Natural killer cell treated with Interleukin-12 subunit alpha and Interleukin-12 subunit beta and Interleukin-15 and Interleukin-18, amount 100 ng/mL, for 72 hours (primary cell): ENCODE measurements around the gene ZNF451. TPM values are rescaled to one million over a fixed set of nuclear protein-coding genes. Genes with fewer than 3 reads are reported as not detected.

Experiments
- ATAC-seq, 2 donors: fragments of 150-1000 bp; cut with Tn5 transposase in 1 of 2; sonication (Bioruptor Pico), chemical (Tn5 transposase) in 1 of 2; 2 replicates each; pipeline ENCODE4 v1.10.0; 2021
- DNase-seq: peaks from one replicate; pipeline ENCODE4 v3.0.0; 2022; ENCODE audit warnings: low spot score
- H3K27ac Mint-ChIP-seq, 2 donors: 1 replicate in 1 of 2; 2 replicates in 1 of 2; pipeline ENCODE4 v1.8.0; 2022; ENCODE audit warnings: mixed read lengths in 2 of 2, mild to moderate bottlenecking in 1 of 2, moderate library complexity in 1 of 2
- H3K27me3 Mint-ChIP-seq, 2 donors: 1 replicate in 1 of 2; 2 replicates in 1 of 2; pipeline ENCODE4 v1.8.0; 2022; ENCODE audit warnings: mixed read lengths in 2 of 2
- H3K36me3 Mint-ChIP-seq: one replicate; pipeline ENCODE4 v1.8.0; 2022; ENCODE audit warnings: mixed read lengths
- H3K4me1 Mint-ChIP-seq, 2 donors: 1 replicate in 1 of 2; 2 replicates in 1 of 2; pipeline ENCODE4 v1.8.0; 2022; ENCODE audit warnings: low read depth in 2 of 2, mixed read lengths in 2 of 2, mild to moderate bottlenecking in 1 of 2
- H3K4me3 Mint-ChIP-seq: one replicate; pipeline ENCODE4 v1.8.0; 2022; ENCODE audit warnings: mixed read lengths
- H3K9me3 Mint-ChIP-seq: 2 replicates; pipeline ENCODE4 v1.8.0; 2022; ENCODE audit warnings: mixed read lengths
- total RNA-seq, 2 donors: library from RNA; stranded (reverse); gene quantifications; one replicate each; pipeline ENCODE4 v1.2.3, GENCODE V29; 2022

Gene ZNF451
- total RNA-seq, 2 donors from 2014 or later, result 53.8 to 81.2 TPM

GRCh38 chr6:57147401-57147800 is 57.4 kb downstream of the ZNF451 start:
- peaks cover 0 to 6% of the 10 kb centered on the region in 2 donors for H3K4me1 Mint-ChIP-seq
- peaks cover 33% of the 10 kb centered on the region for H3K36me3 Mint-ChIP-seq
- H3K4me3 Mint-ChIP-seq, result peak overlapping the region; percentile 14
- H3K27ac Mint-ChIP-seq, result no peak overlapping the region
- no peak for DNase-seq
- ATAC-seq, result no peak
- no peaks in the 10 kb centered on the region for H3K9me3 Mint-ChIP-seq
- no peaks in the 10 kb centered on the region for H3K27me3 Mint-ChIP-seq

GRCh38 chr6:57147955-57148858 is 58.2 kb downstream of the ZNF451 start:
- H3K27me3 Mint-ChIP-seq, result no peaks in the 10 kb centered on the region
- peak overlapping the region; percentile 14 for H3K4me3 Mint-ChIP-seq
- peak overlapping the region in 1 of 2 donors; percentile 11 for H3K27ac Mint-ChIP-seq
- H3K9me3 Mint-ChIP-seq, result no peaks in the 10 kb centered on the region
- ATAC-seq (peak in 1 of 2 donors; percentile 56), DNase-seq (no peak)
- peaks cover 0 to 6% of the 10 kb centered on the region in 2 donors for H3K4me1 Mint-ChIP-seq
- peaks cover 29% of the 10 kb centered on the region for H3K36me3 Mint-ChIP-seq

- Mint-ChIP-seq H3K27me3 (no peaks in the 10 kb centered on the region), H3K9me3 (no peaks in the 10 kb centered on the region), H3K27ac (no peak overlapping the region), H3K4me3 (no peak overlapping the region), H3K36me3 (no peaks in the 10 kb centered on the region), H3K4me1 (no peaks in the 10 kb centered on the region)
- ATAC-seq, result no peak
- DNase-seq, result no peak
Measured at GRCh38 chr6:57158658-57159057, 68.7 kb downstream of the ZNF451 start.

GRCh38 chr6:57159127-57159526 is 69.1 kb downstream of the ZNF451 start:
- Mint-ChIP-seq H3K4me1 (no peaks in the 10 kb centered on the region), H3K9me3 (no peaks in the 10 kb centered on the region), H3K4me3 (no peak overlapping the region), H3K27me3 (no peaks in the 10 kb centered on the region), H3K36me3 (peaks cover 3% of the 10 kb centered on the region), H3K27ac (no peak overlapping the region)
- DNase-seq (no peak), ATAC-seq (no peak)

GRCh38 chr6:57162028-57162427 is 72.0 kb downstream of the ZNF451 start:
- Mint-ChIP-seq H3K4me3 (no peak overlapping the region), H3K36me3 (peaks cover 20% of the 10 kb centered on the region), H3K27ac (no peak overlapping the region), H3K4me1 (no peaks in the 10 kb centered on the region), H3K27me3 (no peaks in the 10 kb centered on the region), H3K9me3 (no peaks in the 10 kb centered on the region)
- ATAC-seq (no peak), DNase-seq (no peak)

GRCh38 chr6:57162516-57162915 is 72.5 kb downstream of the ZNF451 start:
- Mint-ChIP-seq H3K9me3 (no peaks in the 10 kb centered on the region), H3K4me3 (no peak overlapping the region), H3K27ac (no peak overlapping the region), H3K27me3 (no peaks in the 10 kb centered on the region), H3K4me1 (no peaks in the 10 kb centered on the region), H3K36me3 (peaks cover 20% of the 10 kb centered on the region)
- no peak for DNase-seq
- no peak for ATAC-seq

- Mint-ChIP-seq H3K36me3 (peaks cover 20% of the 10 kb centered on the region), H3K27ac (no peak overlapping the region), H3K4me3 (no peak overlapping the region), H3K27me3 (no peaks in the 10 kb centered on the region), H3K4me1 (no peaks in the 10 kb centered on the region), H3K9me3 (no peaks in the 10 kb centered on the region)
- no peak for DNase-seq
- ATAC-seq, result no peak
Measured at GRCh38 chr6:57163956-57164355, 74.0 kb downstream of the ZNF451 start.

- no peak overlapping the region for H3K27ac Mint-ChIP-seq
- no peak for ATAC-seq
- peaks cover 20% of the 10 kb centered on the region for H3K36me3 Mint-ChIP-seq
- no peaks in the 10 kb centered on the region for H3K27me3 Mint-ChIP-seq
- H3K4me1 Mint-ChIP-seq, result peaks cover under 1 to 3% of the 10 kb centered on the region in 2 donors
- H3K4me3 Mint-ChIP-seq, result no peak overlapping the region
- H3K9me3 Mint-ChIP-seq, result no peaks in the 10 kb centered on the region
- no peak for DNase-seq
Measured at GRCh38 chr6:57165080-57165479, 75.1 kb downstream of the ZNF451 start.

GRCh38 chr6:57172136-57173055 is 82.4 kb downstream of the ZNF451 start, which contains the start of gene BAG2:
Gene BAG2 (plus strand): TSS chr6:57172326. CDS start chr6:57172698, 372 bp downstream.
- H3K4me1 Mint-ChIP-seq, result peaks cover 23 to 28% of the 10 kb centered on the region in 2 donors
- peak within 1 kb of the TSS; percentile 90 for H3K4me3 Mint-ChIP-seq
- H3K36me3 Mint-ChIP-seq, result no peaks in the 10 kb centered on the region
- peak within 1 kb of the TSS; percentile 73 to 75 for H3K27ac Mint-ChIP-seq
- no peaks in the 10 kb centered on the region for H3K9me3 Mint-ChIP-seq
- ATAC-seq, result peak; percentile 95
- H3K27me3 Mint-ChIP-seq, result no peaks in the 10 kb centered on the region
- DNase-seq, result peak; percentile 91

- Mint-ChIP-seq H3K27me3 (no peaks in the 10 kb centered on the region), H3K9me3 (no peaks in the 10 kb centered on the region), H3K4me1 (peaks cover 23 to 28% of the 10 kb centered on the region in 2 donors), H3K27ac (peak overlapping the region; percentile 73 to 75), H3K4me3 (peak overlapping the region; percentile 90), H3K36me3 (no peaks in the 10 kb centered on the region)
- ATAC-seq (no peak), DNase-seq (no peak)
Measured at GRCh38 chr6:57173056-57173885, 83.3 kb downstream of the ZNF451 start.

GRCh38 chr6:57173886-57174510 is 84.0 kb downstream of the ZNF451 start:
- H3K4me3 Mint-ChIP-seq, result peak overlapping the region; percentile 90
- H3K27me3 Mint-ChIP-seq, result no peaks in the 10 kb centered on the region
- ATAC-seq (no peak), DNase-seq (no peak)
- H3K9me3 Mint-ChIP-seq, result no peaks in the 10 kb centered on the region
- no peaks in the 10 kb centered on the region for H3K36me3 Mint-ChIP-seq
- H3K4me1 Mint-ChIP-seq, result peaks cover 23 to 28% of the 10 kb centered on the region in 2 donors
- peak overlapping the region; percentile 73 to 75 for H3K27ac Mint-ChIP-seq

GRCh38 chr6:57174511-57174907 is 84.5 kb downstream of the ZNF451 start:
- no peak overlapping the region for H3K27ac Mint-ChIP-seq
- ATAC-seq (no peak), DNase-seq (no peak)
- no peaks in the 10 kb centered on the region for H3K36me3 Mint-ChIP-seq
- peaks cover 23 to 28% of the 10 kb centered on the region in 2 donors for H3K4me1 Mint-ChIP-seq
- H3K27me3 Mint-ChIP-seq, result no peaks in the 10 kb centered on the region
- no peaks in the 10 kb centered on the region for H3K9me3 Mint-ChIP-seq
- no peak overlapping the region for H3K4me3 Mint-ChIP-seq
